ENCODE data around the gene GULP1.
"Not testable (repeated sequence)": the region's sequence is repeated elsewhere in the genome, so short reads cannot be mapped to it uniquely, and the experiment has no call there.

GULP1 gene

DNA sequence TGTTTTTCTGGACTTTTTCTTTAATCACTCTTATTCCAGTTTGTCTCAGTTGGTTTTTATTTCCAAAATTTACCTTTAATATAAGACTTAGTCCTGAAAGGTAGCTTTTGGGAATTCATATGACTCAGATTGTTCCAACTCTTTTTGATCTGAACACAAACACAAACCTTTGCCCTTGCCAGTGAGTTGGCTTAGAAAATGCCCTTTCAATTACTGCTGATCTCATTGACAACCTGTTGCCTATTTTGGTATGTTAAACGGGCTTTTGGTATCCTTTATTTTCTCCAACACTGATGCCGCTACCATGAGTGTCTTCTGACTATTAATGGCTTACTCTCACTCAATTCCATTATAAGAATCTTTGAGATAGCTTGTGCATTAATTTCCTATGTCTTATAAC lies 143.4 kb downstream of the GULP1 start:
- DNase-seq, result no peak

DNA sequence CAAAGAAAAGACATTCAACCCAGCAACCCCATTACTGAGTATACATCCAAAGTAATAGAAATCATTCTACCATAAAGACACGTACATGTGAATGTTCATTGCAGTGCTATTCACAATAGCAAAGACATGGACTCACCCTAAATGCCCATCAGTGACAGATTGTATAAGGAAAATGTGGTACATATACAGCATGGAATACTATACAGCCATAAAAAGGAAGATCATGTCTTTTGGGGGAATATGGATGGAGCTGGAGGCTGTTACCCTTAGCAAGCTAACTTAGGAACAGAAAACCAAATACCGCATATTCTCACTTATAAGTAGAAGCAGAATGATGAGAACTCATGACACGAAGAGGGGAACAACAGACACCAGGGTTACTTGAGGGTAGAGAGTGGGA lies 145.9 kb downstream of the GULP1 start:
- DNase-seq, result no peak

DNA sequence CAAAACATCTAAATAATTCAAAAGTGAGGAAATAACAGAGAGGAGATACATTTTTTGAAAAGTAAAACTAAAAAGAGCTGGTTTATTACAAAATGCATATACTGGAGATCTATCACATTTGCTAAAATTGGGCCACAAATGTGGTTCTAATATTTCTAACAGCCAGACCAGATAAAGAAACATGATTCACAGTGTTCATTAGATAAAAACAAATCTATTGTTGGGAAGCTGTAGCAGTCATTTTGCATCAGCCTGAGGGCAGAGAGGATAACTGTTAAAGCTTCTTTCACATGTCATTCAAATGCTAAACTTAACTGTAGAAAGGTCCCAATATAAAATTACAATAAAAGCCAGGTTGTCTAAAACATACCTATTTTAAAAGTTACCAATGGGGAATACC lies 148.3 kb downstream of the GULP1 start:
- no peak for DNase-seq

DNA sequence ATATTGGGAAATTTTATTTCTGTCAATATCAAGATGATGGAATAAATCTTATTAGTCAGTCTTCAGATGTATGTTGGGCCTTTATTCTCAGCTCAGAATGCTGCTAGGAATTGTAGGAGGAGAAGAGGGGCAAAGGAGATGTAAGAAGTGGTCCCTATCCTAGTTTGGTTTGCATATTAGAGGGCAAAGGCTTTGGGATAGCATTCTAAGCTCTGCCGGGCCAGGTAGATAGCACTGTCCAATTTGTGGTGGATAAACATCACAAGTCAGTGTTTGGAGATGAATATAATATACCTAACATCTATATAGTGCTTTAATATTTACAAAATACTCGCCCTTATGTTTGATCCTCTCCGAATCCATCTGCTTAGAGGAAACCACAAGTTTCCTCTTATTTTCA lies 149.2 kb downstream of the GULP1 start:
- no peak for DNase-seq

DNA sequence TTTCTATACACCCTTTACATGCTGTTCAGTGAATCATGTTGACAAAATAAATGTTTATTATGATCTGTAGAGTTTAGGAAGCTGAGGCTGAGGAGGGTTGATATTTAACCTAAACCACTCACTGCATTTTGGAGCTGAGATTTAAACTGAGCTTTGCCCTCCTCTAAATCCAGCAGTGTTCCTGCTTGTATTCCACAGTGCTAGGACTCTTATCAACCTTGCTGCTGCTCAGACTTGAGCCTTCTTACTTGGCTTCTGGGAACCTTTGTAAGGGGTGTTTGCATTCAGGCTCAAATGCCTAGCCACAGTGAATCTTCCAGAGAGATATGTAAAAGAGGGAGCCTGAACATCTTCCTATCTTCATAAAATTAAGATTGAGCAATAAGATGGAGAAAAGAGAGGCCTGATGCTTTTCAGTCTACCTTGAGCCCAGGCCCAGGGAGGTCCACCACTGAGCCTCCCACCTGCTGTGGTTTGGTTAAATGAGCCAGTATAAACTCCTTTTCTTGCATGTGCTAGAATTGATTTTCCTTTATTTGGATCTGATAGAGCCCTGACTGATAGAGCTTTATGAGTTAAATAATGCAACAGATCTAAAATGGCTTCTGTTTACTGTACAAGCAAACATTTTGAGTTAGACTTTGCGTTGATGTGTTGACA lies 149.7 kb downstream of the GULP1 start:
- DNase-seq, result no peak

DNA sequence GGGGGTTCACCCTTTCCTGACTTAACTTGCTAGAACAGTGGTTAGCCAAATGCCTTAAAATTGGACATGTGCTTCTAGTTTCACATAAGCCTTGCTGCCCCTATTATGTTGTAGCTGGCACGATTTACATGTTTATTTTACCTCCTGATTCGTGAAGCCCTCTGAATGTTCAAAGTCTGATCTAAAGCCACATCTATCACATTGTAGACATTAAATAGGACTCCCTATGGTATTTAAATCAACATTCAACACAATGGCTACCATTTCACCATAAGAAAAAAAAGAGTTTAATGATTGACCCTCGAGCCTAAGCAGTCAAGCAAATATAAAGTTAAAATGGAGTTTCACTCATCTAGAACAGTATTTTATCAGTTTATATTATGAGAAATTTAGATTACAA lies 151.5 kb downstream of the GULP1 start:
- no peak for DNase-seq

DNA sequence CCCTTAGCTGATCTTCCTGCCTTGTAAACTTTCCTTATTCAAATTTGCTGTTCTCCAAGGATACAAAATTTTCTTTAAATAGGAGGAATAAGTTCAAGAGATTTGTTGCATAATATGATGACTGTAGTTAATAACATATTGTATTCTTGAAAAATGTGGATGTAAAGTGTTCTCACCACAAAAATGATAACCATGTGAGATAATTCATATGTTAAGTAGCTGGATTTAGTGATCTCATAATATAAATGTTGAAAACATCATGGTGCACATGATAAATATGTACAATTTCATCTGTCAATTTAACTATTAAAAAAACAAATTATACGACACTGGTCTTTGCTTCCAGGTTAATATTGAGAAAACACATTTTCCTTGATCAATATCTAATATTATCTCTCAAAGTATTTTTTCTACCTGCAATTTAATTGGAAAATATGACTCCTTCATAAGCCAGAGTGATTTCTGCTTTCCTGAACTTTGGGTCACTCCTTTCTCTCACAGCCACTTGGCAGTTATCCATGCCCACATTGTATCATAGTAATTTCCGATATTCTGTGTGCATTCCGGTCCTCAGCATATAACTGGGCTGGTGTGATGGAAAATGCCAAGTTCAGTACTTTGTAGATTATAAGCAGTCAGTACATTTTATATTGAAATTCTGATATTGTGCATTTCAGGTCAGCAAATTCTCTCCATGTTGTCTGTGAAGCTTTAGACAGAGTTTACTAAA lies 152.6 kb downstream of the GULP1 start:
- DNase-seq, result no peak

DNA sequence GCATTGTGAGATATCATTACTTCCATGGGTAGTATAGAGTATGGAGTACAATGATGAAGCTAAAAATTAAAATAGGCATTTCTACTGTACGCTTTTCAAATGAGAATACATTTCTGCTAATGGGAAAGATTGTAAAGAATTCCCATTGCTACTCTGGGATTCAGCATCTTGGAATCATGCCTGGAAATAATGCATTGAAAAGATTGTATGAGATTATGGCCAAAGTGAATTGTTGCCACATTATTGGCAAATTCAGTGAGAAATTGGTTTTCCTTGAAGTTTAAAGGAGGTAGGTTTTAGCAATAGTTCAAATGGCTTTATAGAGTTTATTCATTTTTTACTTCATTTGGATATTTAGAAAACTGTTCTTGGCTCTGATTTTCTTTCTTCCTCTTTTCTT lies 157.9 kb downstream of the GULP1 start:
- no peak for DNase-seq

DNA sequence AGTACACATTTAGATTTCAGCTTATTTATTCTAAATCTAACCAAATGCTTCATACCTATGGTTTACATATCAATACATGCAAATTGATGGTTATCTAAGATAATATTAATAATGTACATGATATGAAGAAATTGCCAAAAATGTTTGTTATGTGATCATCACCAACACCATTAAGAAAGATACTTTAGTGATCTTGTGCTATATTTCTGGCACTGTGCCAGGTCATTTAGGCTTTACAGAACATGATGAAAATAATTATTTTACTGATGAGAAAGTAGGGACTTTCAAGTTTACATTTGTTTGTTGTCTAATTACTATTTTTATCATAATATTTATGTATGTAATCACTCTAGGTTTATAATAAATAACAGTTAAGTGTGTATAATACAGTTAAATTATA lies 158.3 kb downstream of the GULP1 start:
- DNase-seq, result no peak

DNA sequence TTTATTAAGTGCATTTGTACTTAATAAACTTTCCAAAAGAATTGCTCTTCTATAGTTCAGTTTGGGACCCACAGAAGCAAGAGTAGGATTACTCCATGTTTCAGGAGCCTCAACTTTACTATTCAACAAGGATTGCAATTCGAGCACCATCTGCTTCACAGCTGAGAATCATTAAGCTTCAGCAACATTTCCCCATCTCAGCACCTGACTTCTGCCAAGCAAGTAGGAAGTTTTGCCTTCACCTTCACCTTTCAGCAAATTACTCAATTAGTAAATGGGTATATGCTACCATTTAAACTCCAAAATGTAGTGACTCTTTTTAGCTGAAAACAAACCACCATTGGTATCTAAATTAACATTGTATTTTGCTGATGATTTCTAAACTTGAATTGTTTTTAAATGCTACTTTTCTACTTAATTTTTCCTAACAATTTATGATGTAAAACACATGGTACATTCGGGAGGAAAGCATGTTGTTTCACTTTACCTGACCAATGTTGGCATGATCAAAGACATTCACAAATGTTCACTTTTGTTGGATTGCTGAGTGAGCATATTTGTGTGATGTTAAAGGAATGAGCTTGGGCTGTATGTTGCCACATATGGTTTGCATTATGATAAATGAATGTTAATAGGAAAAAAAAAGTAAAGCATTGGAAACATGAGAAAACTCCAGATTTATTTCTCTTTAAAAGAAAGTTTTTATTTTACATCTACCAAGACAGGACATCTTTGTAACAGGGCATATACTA lies 159.2 kb downstream of the GULP1 start:
- DNase-seq, result no peak

DNA sequence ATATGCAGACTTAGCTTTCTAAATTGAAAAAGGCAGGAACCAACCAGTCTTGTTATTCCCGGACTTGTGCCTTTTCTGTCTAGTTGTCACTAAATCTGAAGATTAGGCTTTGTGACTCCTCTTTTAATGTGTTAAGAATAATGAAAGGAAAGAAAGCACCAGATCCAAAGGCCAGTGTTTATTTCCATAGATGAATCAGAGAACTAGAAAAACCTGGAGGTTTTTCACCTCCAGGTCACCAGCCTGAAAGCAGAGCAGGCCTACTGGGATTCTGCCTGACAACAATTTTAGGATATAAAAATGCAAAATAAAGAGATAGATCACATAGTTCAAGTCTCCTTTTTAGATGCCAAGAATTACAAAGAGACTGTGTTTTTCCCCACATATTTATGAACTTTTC lies 160.4 kb downstream of the GULP1 start:
- no peak for DNase-seq

DNA sequence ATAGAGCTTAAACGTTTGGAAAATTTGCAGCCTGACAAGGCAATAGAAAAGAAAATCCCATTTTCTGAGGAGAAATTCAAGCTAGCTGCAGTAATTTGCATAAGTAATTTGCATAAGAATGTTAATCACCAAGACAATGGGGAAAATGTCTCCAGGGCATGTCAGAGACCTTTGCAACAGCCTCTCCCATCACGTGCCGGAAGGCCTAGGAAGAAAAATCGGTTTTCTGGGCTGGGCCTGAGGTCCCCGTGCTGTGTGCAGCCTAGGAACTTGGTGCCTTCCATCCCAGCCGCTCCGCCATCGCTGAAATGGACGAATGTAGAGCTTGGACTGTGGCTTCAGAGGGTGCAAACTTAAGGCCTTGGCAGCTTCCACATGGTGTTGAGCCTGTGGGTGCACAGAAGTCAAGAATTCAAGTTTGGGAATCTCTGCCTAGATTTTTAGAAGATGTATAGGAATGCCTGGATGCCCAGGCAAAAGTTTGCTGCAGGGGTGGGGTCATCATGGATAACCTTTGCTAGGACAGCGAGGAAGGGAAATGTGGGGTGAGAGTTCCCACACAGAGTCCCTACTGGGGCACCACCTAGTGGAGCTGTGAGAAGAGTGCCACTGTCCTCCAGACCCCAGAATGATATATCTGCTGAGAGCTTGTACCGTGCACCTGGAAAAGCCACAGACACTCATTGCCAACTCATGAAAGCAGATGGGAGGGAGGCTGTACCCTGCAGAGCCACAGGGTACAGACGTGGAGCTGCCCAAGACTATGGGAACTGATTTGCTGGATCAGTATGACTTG lies 164.6 kb downstream of the GULP1 start:
- DNase-seq, result no peak

DNA sequence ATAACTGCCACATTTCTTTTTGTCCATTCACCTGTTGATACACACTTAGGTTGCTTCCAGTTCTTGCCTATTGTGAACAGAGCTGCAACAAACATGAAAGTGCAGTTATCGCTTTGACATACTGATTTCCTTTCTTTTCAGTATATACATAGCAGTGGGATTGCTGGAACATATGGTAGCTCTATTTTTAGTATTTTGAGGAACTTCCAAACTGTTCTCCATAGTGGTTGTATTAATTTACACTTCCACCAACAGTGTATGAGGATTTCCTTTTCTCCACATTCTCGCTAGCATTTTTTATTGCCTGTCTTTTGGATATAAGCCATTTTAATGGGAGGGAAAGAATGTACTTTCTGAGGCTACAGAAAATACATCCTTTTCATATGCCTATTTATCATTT lies 167.4 kb downstream of the GULP1 start:
- no peak for DNase-seq

DNA sequence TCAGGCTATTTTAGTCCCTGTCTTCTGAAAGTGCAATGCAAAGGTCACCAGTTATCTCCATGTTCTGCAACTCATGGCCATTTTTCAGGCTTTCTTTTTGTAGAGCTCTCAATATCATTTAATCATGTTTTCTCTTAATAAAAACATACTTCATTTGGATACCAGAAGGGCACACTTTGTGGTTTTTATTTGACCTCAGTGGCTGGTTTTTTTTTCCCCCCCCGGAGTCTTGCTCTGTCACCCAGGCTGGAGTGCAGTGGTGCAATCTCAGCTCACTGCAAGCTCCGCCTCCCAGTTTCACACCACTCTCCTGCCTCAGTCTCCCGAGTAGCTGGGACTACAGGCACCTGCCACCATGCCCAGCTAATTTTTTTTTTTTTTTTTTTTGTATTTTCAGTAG lies 174.4 kb downstream of the GULP1 start:
- not testable (repeated sequence) for DNase-seq

DNA sequence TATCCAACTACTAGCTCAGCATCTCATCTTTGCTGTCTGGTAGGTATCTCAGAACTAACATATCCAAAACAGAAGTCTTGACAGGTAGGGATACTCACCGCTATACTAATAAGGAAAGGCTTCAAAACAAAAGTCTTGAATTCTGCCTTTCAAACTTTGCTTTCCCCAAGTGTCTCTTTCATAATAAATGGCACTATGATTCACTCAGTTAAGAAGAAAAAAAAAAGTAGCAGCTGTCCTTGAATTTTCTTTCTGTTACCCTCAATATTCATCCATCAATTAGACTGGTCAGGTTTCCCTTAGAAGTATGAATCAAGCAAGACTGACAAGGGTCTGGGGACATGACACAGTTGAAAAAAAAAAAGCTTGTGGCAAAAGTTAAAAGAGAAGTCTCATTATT lies 175.1 kb downstream of the GULP1 start:
- DNase-seq, result no peak

DNA sequence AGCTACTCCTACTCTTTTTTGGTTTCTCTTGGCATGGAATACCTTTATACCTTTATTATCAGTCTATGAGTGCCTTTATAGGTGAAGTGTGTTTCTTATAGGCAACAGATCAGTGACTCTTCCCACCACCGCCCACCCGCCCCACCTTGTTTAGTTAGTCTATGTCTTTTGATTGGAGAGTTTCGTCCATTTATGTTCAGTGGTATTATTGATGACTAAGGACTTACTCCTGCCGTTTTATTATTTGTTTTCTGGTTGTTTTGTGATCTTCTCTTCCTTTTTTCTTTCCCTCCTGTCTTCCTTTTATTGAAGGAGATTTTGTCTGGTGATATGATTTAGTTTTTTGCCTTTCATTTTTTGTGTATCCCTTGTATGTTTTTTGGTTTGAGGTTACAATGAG lies 179.5 kb downstream of the GULP1 start:
- no peak for DNase-seq

DNA sequence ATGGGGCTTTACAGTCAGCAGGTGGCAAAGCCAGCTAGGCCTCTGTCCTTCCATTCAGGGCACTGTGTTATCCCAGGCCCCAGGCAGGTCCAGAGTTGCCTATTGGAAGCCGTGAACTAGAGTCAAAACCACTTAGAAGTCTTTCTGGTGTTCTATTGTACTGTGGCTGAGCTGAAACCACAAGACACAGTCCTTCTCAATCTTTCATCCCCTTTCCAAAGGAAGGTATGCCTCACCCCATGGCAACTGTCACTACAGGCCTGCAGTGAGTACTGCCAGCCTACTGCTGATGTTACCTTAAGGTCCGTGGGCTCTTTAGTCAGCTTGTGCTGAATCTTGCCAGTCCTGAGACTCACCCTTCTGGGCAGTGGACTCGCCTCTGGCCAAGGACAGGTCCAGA lies 181.6 kb downstream of the GULP1 start:
- no peak for DNase-seq

DNA sequence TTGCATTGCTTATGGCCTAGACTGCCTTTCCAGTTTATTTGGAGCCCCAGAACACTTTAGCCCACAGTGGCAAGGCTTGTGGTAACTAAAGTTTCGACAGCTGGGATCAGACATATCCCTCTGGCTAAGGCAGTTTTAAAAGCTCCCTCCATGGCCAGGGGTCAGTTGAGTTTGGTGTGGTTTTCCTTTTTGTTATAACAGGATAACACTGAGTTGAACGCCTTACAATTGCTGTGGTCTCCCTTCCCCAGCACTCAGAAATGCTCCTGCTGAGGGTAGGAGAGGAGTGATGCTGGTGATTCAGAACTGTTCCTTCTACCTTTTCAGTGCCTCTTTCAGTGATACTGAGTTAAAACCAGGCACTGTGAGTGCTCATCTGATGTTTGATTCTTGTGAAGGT lies 182.6 kb downstream of the GULP1 start:
- DNase-seq, result no peak

DNA sequence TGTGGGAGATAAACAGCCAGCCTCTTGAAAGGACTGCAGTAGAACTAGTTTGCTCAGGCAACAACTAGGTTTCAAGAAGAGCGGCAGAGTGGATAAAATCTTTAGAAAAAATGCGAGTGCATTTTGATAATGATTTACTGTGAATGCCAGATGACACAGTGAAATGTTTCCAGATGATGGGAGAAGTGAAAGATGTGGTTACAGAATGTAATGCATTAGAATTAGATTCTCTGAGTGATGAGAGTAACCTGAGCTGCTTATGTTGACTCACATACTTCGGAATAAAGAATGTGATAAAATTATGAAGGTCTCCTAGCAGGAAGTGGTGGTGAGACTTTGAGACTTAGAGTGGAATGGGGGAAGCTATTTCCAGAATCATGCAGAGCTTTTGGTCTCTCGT lies 184.3 kb downstream of the GULP1 start:
- DNase-seq, result no peak

DNA sequence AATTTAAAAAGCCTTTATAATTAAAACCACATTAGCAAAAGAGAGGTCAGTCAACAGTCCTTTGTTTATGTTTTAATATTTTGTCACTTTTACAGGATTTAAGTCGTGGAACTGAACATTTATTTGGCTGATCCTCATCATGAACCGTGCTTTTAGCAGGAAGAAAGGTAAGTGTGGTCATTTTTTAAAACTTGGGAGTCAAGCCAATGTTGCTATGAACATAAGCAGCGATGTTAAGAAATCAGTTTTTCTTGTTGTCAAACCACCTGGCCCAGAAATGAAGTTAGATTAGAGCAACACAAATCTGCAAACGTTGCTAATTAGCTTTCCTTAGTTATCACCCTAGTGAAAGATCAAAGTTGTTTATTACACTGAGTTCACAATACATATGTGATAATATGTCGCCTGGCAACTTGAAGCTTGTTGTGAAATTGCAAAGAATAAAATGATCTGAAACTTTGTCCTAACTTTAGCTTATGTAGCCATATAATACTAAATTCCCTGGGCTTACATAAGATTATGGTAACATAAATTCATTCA lies 186.0 kb downstream of the GULP1 start:
- no peak for DNase-seq

DNA sequence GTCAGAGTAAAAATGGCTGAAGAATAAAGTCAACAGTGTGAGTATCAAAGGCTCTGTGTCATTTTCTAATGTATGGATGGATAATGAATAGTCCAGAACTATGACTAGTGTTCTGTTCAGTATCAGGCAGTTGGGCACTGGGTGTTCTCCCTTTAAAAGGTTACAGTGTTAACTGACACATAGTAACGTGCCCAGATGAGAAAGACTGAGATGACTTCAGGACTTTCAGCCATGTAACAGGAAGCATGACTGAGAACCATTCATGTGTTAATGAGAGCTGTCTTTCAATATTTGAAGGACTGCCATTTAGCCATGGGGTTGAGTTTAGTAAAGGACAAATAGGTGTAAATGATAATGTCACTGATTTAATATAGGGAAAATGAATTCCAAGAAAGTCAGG lies 187.1 kb downstream of the GULP1 start:
- DNase-seq, result no peak

DNA sequence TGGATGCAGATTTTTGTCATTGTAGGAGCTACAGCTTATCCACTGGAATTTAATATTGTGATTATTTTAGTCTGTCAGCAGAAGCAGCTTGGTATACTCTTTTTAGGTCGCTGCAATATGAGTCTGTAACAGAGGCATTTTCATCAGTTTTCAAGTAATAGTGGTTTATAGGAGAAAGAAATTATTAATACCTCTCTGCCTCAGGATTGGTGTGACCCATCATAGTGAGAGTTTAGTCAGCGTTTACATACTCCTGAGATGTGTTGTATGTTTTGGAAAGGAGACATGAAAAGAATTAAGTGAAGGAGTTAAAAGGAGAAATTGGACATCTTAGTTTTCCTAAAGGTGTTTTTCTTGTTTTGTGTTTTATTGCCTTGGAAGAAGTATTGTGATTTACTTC lies 189.8 kb downstream of the GULP1 start:
- DNase-seq, result no peak

DNA sequence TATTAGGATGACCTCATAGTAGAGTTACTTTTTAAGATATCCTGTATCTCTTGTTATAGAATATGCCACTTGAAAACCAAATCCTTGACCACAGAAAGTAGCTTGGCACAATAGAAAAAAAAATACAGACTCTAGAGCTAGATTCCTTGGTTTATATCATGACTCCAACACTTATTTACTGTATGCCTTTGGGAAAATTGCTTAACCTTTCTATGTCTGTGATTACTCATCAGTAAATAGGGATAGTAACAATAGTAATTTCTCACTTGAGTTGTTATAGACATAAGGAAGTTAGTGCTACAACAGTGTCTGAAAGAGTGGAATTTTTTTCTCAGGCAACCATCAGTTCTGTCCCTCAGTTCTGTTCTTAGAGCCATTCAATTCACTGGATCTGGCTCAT lies 193.8 kb downstream of the GULP1 start:
- DNase-seq, result no peak
